GM19463 (cell line): ENCODE results near the gene ZSWIM4.
A peak's percentile ranks its signal among the peaks of the same experiment; 100 is the strongest.
"Not testable (repeated sequence)": the region's sequence is repeated elsewhere in the genome, so short reads cannot be mapped to it uniquely, and the experiment has no call there.

Source experiments
- ATAC-seq: cut with Tn5 transposase; IDR thresholded peaks from one replicate; pipeline ENCODE4 v1.9.1; 2021; ENCODE audit warnings: mild to moderate bottlenecking, moderate library complexity; ENCODE audit not compliant: unreplicated experiment

ZSWIM4 gene

GRCh38 chr19:13847407-13848339 is 52.4 kb downstream of the ZSWIM4 start:
- ATAC-seq = no peak

- no peak for ATAC-seq
These were observed 53.1 kb downstream of the ZSWIM4 start for GRCh38 chr19:13848340-13848677.

- no peak for ATAC-seq
These were observed 53.8 kb downstream of the ZSWIM4 start for GRCh38 chr19:13848798-13849676.

- ATAC-seq = no peak
These were observed 55.0 kb downstream of the ZSWIM4 start for GRCh38 chr19:13849991-13850909.

- ATAC-seq = no peak
These were observed 55.9 kb downstream of the ZSWIM4 start for GRCh38 chr19:13850910-13851733.

- ATAC-seq = not testable (repeated sequence)
These were observed 56.5 kb downstream of the ZSWIM4 start for GRCh38 chr19:13851734-13852114.

- ATAC-seq = not testable (repeated sequence)
These were observed 57.0 kb downstream of the ZSWIM4 start for GRCh38 chr19:13852171-13852707.

- no peak for ATAC-seq
These were observed 61.3 kb downstream of the ZSWIM4 start for GRCh38 chr19:13856497-13856896.

GRCh38 chr19:13859361-13859880 is 64.2 kb downstream of the ZSWIM4 start:
- no peak for ATAC-seq

GRCh38 chr19:13860679-13861391 is 65.6 kb downstream of the ZSWIM4 start:
- no peak for ATAC-seq

GRCh38 chr19:13861392-13861713 is 66.1 kb downstream of the ZSWIM4 start:
- peak; percentile 24 for ATAC-seq

- ATAC-seq = peak; percentile 74
These were observed 66.7 kb downstream of the ZSWIM4 start for GRCh38 chr19:13861714-13862531.

- ATAC-seq = no peak
These were observed 68.9 kb downstream of the ZSWIM4 start for GRCh38 chr19:13864046-13864666.

GRCh38 chr19:13864667-13865570 is 69.7 kb downstream of the ZSWIM4 start:
- ATAC-seq = no peak

- no peak for ATAC-seq
These were observed 70.6 kb downstream of the ZSWIM4 start for GRCh38 chr19:13865571-13866462.
